AG04449 (cell line): ENCODE measurements around the gene HAGHL.

ENCODE experiments used
- CTCF ChIA-PET: fragments of 350-600 bp; formaldehyde crosslinking; extraction: SDS; loops from one replicate; lab custom pipeline; 2021; ENCODE audit warnings: antibody characterized with exemption; lab: Yijun Ruan, JAX
- POLR2A ChIA-PET: fragments of 400-600, 350-600 bp; formaldehyde crosslinking; extraction: SDS; loops from one replicate; lab custom pipeline; 2020; ENCODE audit warnings: antibody characterized with exemption, inconsistent platforms; lab: Yijun Ruan, JAX
- DNase-seq: peaks from one replicate; pipeline ENCODE4 v3.0.0-alpha.2; 2010; ENCODE audit warnings: low read depth, low spot score
- H3K4me3 ChIP-seq: 2 replicates; pipeline ENCODE4 v1.5.1; 2011; ENCODE audit warnings: low read depth, mild to moderate bottlenecking, control low read depth, low read length
- CTCF ChIP-seq: IDR thresholded peaks from one replicate; pipeline ENCODE4 v1.5.1; 2011; ENCODE audit warnings: mild to moderate bottlenecking, moderate library complexity, low read length, control low read depth, inconsistent platforms; ENCODE audit not compliant: insufficient read depth; ENCODE audit errors: missing control alignments

HAGHL gene

GRCh38 chr16:761625-762513 is 35.0 kb downstream of the HAGHL start:
- ChIA-PET CTCF (interaction anchor here (0.5 to 1.8 kb wide), 4 partner anchors 10 to 51 kb away, joined by 3 to 7 read pairs (median 4); no protein-coding TSS in a partner anchor), POLR2A (no interaction called here)
- DNase-seq, result no peak
- no peak overlapping the region for H3K4me3 ChIP-seq
- no peak for TF ChIP-seq CTCF

GRCh38 chr16:762595-763268 is 35.8 kb downstream of the HAGHL start:
- DNase-seq, result no peak
- ChIA-PET CTCF (interaction anchor here (0.8 to 1.8 kb wide), 2 partner anchors 30 to 50 kb away, joined by 3 to 7 read pairs; no protein-coding TSS in a partner anchor), POLR2A (no interaction called here)
- H3K4me3 ChIP-seq, result no peak overlapping the region
- no peak for TF ChIP-seq CTCF

GRCh38 chr16:763369-764183 is 36.7 kb downstream of the HAGHL start:
- POLR2A ChIA-PET, result no interaction called here
- TF ChIP-seq CTCF, result no peak
- DNase-seq, result no peak

GRCh38 chr16:764184-764750 is 37.4 kb downstream of the HAGHL start:
- ChIA-PET POLR2A (no interaction called here), CTCF (no interaction called here)

More at GRCh38 chr16:763369-764183, 36.7 kb downstream of the HAGHL start:
- CTCF ChIA-PET, result interaction anchor here (0.8 kb wide), 1 partner anchor 31 kb away, joined by 3 read pairs; no protein-coding TSS in a partner anchor
- H3K4me3 ChIP-seq, result no peak overlapping the region

More at GRCh38 chr16:764184-764750, 37.4 kb downstream of the HAGHL start:
- no peak for DNase-seq
- H3K4me3 ChIP-seq, result no peak overlapping the region
- no peak for TF ChIP-seq CTCF
